PC-9 (cell line): ENCODE measurements around the gene ARCN1. TPM values are rescaled to one million over a fixed set of nuclear protein-coding genes. Genes with fewer than 3 reads are reported as not detected.

Experiments used
- BruUV-seq: library from RNA; stranded (reverse); fragments of 400-500 nt; replicated peaks from 2 replicates; lab custom pipeline; 2021; lab: Mats Ljungman, UMichigan
- CTCF ChIA-PET: fragments of 300-600 bp; sonication (Branson Sonifier 250); formaldehyde crosslinking; loops from one replicate; lab custom pipeline; 2022; ENCODE audit warnings: antibody characterized with exemption; lab: Charles Lee
- POLR2A ChIA-PET: fragments of 300-600 bp; sonication (Branson Sonifier 250); formaldehyde crosslinking; loops from one replicate; lab custom pipeline; 2022; ENCODE audit warnings: antibody characterized with exemption; ENCODE audit not compliant: unreplicated experiment; lab: Charles Lee
- DNase-seq, 2 experiments: peaks; one replicate each; pipeline versions ENCODE4 v3.0.0 to v3.0.0-alpha.2; 2015 to 2022; ENCODE audit warnings: mixed read lengths in 1 of 2
- H2AFZ ChIP-seq: fragments of 200-600 bp; sonication (generic); 2 replicates; pipeline ENCODE4 v1.8.1; 2017; ENCODE audit warnings: antibody characterized with exemption
- H3F3A ChIP-seq: fragments of 200-600 bp; sonication (generic); 2 replicates; pipeline ENCODE4 v1.8.1; 2017; ENCODE audit warnings: antibody characterized with exemption, mild to moderate bottlenecking, low read depth; ENCODE audit not compliant: insufficient read depth
- H3K27ac ChIP-seq: fragments of 200-600 bp; sonication (generic); 2 replicates; pipeline ENCODE4 v1.6.1; 2016; ENCODE audit warnings: mixed run types
- H3K27me3 ChIP-seq: fragments of 200-600 bp; sonication (generic); 2 replicates; pipeline ENCODE4 v1.6.1; 2016; ENCODE audit warnings: low read depth, mixed run types; ENCODE audit not compliant: insufficient read depth
- H3K36me3 ChIP-seq: fragments of 200-600 bp; sonication (generic); 2 replicates; pipeline ENCODE4 v1.6.1; 2016; ENCODE audit warnings: low read depth, mixed run types
- H3K4me1 ChIP-seq: fragments of 200-600 bp; sonication (generic); replicated peaks from 2 replicates; pipeline ENCODE4 v1.6.1; 2016; ENCODE audit warnings: mixed run types; ENCODE audit not compliant: insufficient read depth
- H3K4me2 ChIP-seq: fragments of 200-600 bp; sonication (generic); 2 replicates; pipeline ENCODE4 v1.6.1; 2017; ENCODE audit warnings: mixed run types
- H3K4me3 ChIP-seq: fragments of 200-600 bp; sonication (generic); 2 replicates; pipeline ENCODE4 v1.6.1; 2016; ENCODE audit warnings: mixed run types
- H3K79me2 ChIP-seq: fragments of 200-600 bp; sonication (generic); 2 replicates; pipeline ENCODE4 v1.6.1; 2017; ENCODE audit warnings: low read depth, mixed run types
- H3K9me2 ChIP-seq: fragments of 200-600 bp; sonication (generic); 2 replicates; pipeline ENCODE4 v1.8.1; 2017; ENCODE audit warnings: mild to moderate bottlenecking; ENCODE audit not compliant: insufficient read depth
- H3K9me3 ChIP-seq: fragments of 200-600 bp; sonication (generic); 2 replicates; pipeline ENCODE4 v1.8.1; 2016; ENCODE audit warnings: low read depth; ENCODE audit not compliant: insufficient read depth
- H4K20me1 ChIP-seq: fragments of 200-600 bp; sonication (generic); 2 replicates; pipeline ENCODE4 v1.8.1; 2017; ENCODE audit not compliant: insufficient read depth
- EZH2 ChIP-seq: fragments of 200-600 bp; sonication (generic); IDR thresholded peaks from 2 replicates; pipeline ENCODE4 v1.8.0; 2017; ENCODE audit warnings: antibody characterized with exemption, low read depth
- intact Hi-C: fragments of 100-400 bp; cut with micrococcal nuclease; formaldehyde crosslinking; loops from one replicate; pipeline ENCODE4 v1.10.0; 2022; ENCODE audit not compliant: unreplicated experiment
- total RNA-seq: library from RNA; stranded (reverse); gene quantifications from 2 replicates; pipeline ENCODE4 v1.2.3, GENCODE V29; 2021
- TF ChIP-seq, protein P1 (sequence below): fragments of 200-600 bp; sonication (generic); conservative IDR thresholded peaks from 2 replicates; pipeline ENCODE4 v1.6.1; 2017; ENCODE audit warnings: mixed run types, antibody characterized with exemption, mild to moderate bottlenecking, moderate library complexity

ARCN1 gene
- total RNA-seq, 1 experiment from 2014 or later: 105 TPM

- peaks cover 25% of the 10 kb centered on the region for H3K36me3 ChIP-seq
Measured at GRCh38 chr11:118628861-118629549, 56.8 kb downstream of the ARCN1 start.

DNA sequence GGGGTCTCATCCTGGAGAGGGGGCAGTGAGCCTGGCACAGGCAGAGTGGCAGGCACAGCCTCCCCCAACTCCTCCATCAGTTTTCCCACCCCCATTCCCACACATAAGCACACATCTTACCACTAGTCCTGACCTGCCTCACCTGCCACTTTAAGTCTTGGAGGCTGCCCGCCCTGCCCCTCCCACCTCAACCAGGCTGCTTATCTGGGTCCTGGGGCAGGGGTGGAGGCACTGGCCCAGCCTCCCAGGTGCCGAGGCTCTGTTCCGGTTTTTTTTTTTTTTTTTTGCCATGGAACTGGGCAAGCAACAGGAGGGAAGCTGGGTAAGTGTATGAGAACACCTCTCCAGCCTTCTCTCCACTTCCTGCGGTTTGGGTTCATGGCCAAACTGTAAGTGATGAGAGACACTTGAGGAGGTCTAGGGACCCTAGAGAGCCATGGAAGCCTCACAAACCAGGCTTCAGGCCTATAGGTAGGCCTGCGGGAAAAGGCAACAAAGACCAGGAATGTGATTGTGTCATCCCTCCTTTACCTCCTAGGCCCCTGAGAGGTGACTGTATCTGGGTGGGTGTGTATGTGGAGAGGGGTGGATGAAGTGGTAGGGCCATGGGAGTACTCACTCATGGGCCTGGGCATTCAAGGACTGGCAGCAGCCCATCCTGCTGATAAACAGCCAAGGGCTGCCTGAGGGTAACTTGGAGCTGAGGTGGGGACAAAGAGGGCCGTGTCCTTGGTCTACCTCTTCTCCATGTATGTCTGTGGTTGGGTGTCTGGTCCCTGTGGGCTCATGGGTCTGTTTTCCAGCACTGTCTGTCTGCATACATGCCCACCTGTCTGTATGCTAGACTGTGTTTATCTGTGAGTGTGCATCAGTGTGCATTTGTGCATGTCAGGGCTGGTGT, 57.8 kb downstream of the ARCN1 start:
- TF ChIP-seq EZH2: no peak
- no TSS peak for BruUV-seq
- Histone ChIP-seq H3K79me2 (no peaks in the 10 kb centered on the region), H3K4me2 (no peak overlapping the region), H3K4me1 (peaks cover 12% of the 10 kb centered on the region), H2AFZ (no peak overlapping the region), H3K9me2 (no peaks in the 10 kb centered on the region), H4K20me1 (peaks cover 13% of the 10 kb centered on the region; the same call in 1 of the 2 replicates), H3K27me3 (no peaks in the 10 kb centered on the region), H3K9me3 (no peaks in the 10 kb centered on the region), H3K4me3 (no peak overlapping the region), H3K36me3 (peaks cover 25% of the 10 kb centered on the region), H3F3A (peaks cover 12% of the 10 kb centered on the region; the same call in 1 of the 2 replicates), H3K27ac (no peak overlapping the region)
- intact Hi-C loops: no loop called here
- CTCF ChIA-PET: interaction anchor here (0.7 kb wide), 1 partner anchor 16 kb away, joined by 5 read pairs; no protein-coding TSS in a partner anchor
- POLR2A ChIA-PET: no interaction called here
- no peak for DNase-seq

More at GRCh38 chr11:118628861-118629549, 56.8 kb downstream of the ARCN1 start:
- ChIA-PET CTCF (no interaction called here), POLR2A (no interaction called here)
- Histone ChIP-seq H3K9me2 (no peaks in the 10 kb centered on the region), H4K20me1 (peaks cover 13% of the 10 kb centered on the region; the same call in 1 of the 2 replicates), H3K27ac (no peak overlapping the region), H3K4me1 (peaks cover 22% of the 10 kb centered on the region), H3K9me3 (no peaks in the 10 kb centered on the region), H2AFZ (no peak overlapping the region), H3K27me3 (no peaks in the 10 kb centered on the region), H3F3A (peaks cover 22% of the 10 kb centered on the region; the same call in 1 of the 2 replicates), H3K4me3 (no peak overlapping the region), H3K4me2 (no peak overlapping the region), H3K79me2 (peaks cover 4% of the 10 kb centered on the region)
- BruUV-seq: no TSS peak
- intact Hi-C loops: no loop called here
- TF ChIP-seq EZH2: no peak
- TF ChIP-seq, protein P1, sequence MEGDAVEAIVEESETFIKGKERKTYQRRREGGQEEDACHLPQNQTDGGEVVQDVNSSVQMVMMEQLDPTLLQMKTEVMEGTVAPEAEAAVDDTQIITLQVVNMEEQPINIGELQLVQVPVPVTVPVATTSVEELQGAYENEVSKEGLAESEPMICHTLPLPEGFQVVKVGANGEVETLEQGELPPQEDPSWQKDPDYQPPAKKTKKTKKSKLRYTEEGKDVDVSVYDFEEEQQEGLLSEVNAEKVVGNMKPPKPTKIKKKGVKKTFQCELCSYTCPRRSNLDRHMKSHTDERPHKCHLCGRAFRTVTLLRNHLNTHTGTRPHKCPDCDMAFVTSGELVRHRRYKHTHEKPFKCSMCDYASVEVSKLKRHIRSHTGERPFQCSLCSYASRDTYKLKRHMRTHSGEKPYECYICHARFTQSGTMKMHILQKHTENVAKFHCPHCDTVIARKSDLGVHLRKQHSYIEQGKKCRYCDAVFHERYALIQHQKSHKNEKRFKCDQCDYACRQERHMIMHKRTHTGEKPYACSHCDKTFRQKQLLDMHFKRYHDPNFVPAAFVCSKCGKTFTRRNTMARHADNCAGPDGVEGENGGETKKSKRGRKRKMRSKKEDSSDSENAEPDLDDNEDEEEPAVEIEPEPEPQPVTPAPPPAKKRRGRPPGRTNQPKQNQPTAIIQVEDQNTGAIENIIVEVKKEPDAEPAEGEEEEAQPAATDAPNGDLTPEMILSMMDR: no peak
- DNase-seq: no peak

- no TSS peak for BruUV-seq
- Histone ChIP-seq H3K4me3 (no peak overlapping the region), H4K20me1 (peaks cover 13% of the 10 kb centered on the region; the same call in 1 of the 2 replicates), H3K4me1 (0 out of 2 replicates have a peak, but pooled peaks cover 3% of the 10 kb centered on the region), H3K27me3 (no peaks in the 10 kb centered on the region), H3K27ac (no peak overlapping the region), H3K36me3 (peaks cover 22% of the 10 kb centered on the region), H3K9me3 (no peaks in the 10 kb centered on the region), H3K9me2 (no peaks in the 10 kb centered on the region), H3F3A (no peaks in the 10 kb centered on the region), H3K4me2 (no peak overlapping the region), H3K79me2 (no peaks in the 10 kb centered on the region), H2AFZ (no peak overlapping the region)
- ChIA-PET POLR2A (no interaction called here), CTCF (interaction anchor here (0.5 kb wide), 1 partner anchor 53 kb away, joined by 14 read pairs; no protein-coding TSS in a partner anchor)
- intact Hi-C loops: no loop called here
- no peak for TF ChIP-seq EZH2
- TF ChIP-seq, protein P1: no peak
- DNase-seq: no peak
Measured at GRCh38 chr11:118631142-118631909, 59.1 kb downstream of the ARCN1 start.
